OCI-LY7 (cell line): ENCODE data around the gene ACADVL.

Experiments used
- EZH2phosphoT487 ChIP-seq: fragments of 200-600 bp; sonication (generic); IDR thresholded peaks from 2 replicates; pipeline ENCODE4 v1.6.1; 2018; ENCODE audit warnings: low read depth, borderline replicate concordance, mild to moderate bottlenecking, mixed run types, antibody characterized with exemption, low read length, moderate library complexity, mixed read lengths
- TF ChIP-seq, protein P1 (sequence below): fragments of 200-600 bp; sonication (generic); conservative IDR thresholded peaks from 2 replicates; pipeline ENCODE4 v1.5.1; 2014; ENCODE audit warnings: mild to moderate bottlenecking, antibody characterized with exemption, low read length, moderate library complexity, mixed read lengths

DNA sequence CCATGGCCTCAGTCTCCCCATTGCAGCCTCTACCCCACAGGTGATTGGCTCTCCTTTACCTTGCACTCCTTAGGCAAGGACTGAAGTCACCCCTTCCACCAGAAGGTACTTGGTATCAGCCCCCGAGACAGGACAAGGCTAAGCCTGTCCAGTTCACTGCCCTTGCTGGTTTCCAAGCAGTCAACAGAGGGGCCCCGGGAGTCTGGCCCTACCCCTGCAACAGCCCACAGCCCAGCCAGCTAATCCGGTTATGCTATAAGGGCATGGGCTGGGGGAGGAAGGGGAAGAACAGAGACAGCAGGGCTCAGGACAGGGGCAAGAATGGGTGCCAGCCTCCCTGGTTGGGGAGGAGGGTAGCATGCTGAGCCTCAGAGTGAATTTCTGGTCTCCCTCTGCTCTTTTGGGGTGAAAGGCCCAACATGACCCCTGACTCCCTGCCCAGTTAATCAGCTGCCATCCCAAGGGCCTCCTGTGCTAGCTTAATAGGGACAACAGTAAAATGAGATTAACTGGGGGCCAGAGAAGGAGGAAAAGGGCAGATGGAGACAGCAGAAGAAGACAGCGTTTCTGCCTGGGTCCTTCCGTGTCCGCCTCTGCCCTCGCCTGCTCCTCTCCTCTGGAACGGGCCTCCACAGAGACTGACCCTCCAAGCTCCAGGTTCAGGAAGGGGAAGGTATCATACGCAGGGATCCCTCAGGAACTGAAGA is 10.8 kb upstream of the ACADVL start:
- TF ChIP-seq, protein P1, sequence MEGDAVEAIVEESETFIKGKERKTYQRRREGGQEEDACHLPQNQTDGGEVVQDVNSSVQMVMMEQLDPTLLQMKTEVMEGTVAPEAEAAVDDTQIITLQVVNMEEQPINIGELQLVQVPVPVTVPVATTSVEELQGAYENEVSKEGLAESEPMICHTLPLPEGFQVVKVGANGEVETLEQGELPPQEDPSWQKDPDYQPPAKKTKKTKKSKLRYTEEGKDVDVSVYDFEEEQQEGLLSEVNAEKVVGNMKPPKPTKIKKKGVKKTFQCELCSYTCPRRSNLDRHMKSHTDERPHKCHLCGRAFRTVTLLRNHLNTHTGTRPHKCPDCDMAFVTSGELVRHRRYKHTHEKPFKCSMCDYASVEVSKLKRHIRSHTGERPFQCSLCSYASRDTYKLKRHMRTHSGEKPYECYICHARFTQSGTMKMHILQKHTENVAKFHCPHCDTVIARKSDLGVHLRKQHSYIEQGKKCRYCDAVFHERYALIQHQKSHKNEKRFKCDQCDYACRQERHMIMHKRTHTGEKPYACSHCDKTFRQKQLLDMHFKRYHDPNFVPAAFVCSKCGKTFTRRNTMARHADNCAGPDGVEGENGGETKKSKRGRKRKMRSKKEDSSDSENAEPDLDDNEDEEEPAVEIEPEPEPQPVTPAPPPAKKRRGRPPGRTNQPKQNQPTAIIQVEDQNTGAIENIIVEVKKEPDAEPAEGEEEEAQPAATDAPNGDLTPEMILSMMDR: no peak
- TF ChIP-seq EZH2phosphoT487: no peak
